Kidney epithelial cell (primary cell): ENCODE data around the gene LYZL1. TPM values are rescaled to one million over a fixed set of nuclear protein-coding genes. Genes with fewer than 3 reads are reported as not detected.

Experiments
- DNase-seq: peaks from one replicate; pipeline ENCODE4 v3.0.0-alpha.2; 2010; ENCODE audit warnings: low read depth
- H3K27me3 ChIP-seq: 2 replicates; pipeline ENCODE4 v1.6.0; 2011; ENCODE audit warnings: low read length; ENCODE audit not compliant: control insufficient read depth, insufficient read depth
- H3K36me3 ChIP-seq: 2 replicates; pipeline ENCODE4 v1.5.1; 2011; ENCODE audit warnings: low read length; ENCODE audit not compliant: control insufficient read depth, insufficient read depth
- H3K4me3 ChIP-seq: 2 replicates; pipeline ENCODE4 v1.5.1; 2011; ENCODE audit warnings: low read depth, mild to moderate bottlenecking, control low read depth, low read length
- CTCF ChIP-seq: IDR thresholded peaks from 2 replicates; pipeline ENCODE4 v1.5.1; 2011; ENCODE audit warnings: mild to moderate bottlenecking, moderate library complexity, low read length, control low read depth, inconsistent platforms; ENCODE audit not compliant: insufficient read depth, poor library complexity, severe bottlenecking
- total RNA-seq: library from RNA; depleted of rRNA; stranded (reverse); fragments of >200 nt; gene quantifications from 2 replicates; pipeline ENCODE4 v1.2.3, GENCODE V29; 2015

Gene LYZL1
- total RNA-seq, 1 donor from 2014 or later, result not detected

DNA sequence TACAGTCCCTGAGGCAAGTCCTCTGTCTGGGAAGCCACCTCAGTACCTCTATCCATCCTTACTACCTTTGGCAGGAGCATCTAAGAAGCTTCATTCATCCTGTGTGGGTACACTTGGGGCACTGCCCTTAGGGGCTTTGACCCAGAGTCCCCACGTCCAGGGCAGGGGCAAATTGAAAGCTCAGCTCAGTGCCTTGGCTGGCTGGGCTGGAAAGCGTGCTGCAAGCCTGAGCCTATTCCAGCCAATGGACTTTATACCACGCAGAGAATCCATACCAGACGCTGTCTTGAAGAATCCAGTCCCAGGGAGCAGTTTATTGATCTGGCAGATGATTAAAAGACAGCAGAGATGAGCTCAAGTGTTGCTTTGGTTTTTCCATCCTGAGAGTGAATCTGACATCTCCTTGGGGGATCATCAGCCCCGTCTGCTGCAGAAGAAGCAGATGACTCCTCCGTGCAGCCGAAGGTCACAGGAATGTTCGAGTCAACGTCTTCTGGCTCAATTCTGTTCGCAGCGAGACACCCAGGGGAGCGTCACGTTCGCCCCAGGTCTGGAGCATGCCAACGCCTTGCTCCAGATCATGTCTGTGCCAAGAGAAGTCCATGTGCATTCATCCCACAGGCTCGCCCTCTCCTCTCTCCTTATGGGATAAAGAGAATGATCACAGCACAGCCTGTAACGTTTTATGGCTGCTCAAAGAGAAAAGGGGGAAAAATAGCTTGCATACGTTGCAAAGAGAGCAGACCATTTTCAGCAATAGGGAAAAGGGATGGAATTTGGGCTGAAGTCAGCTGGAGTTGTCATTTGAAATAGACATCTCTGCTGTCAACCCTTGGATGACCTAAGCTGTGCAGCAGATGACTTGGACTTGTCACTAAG lies 35.8 kb upstream of the LYZL1 start:
- no peak for TF ChIP-seq CTCF
- Histone ChIP-seq H3K36me3 (no peaks in the 10 kb centered on the region), H3K27me3 (peaks cover 3% of the 10 kb centered on the region), H3K4me3 (no peak overlapping the region)
- DNase-seq, result no peak

GRCh38 chr10:29253690-29254029 lies 35.2 kb upstream of the LYZL1 start:
- no peak for DNase-seq
- H3K27me3 ChIP-seq, result peaks cover 3% of the 10 kb centered on the region

GRCh38 chr10:29254123-29255046 lies 34.5 kb upstream of the LYZL1 start:
- Histone ChIP-seq H3K27me3 (peaks cover 3% of the 10 kb centered on the region), H3K4me3 (no peak overlapping the region), H3K36me3 (no peaks in the 10 kb centered on the region)
- TF ChIP-seq CTCF, result no peak
- DNase-seq, result no peak

More at GRCh38 chr10:29253690-29254029, 35.2 kb upstream of the LYZL1 start:
- no peak for TF ChIP-seq CTCF
- Histone ChIP-seq H3K4me3 (no peak overlapping the region), H3K36me3 (no peaks in the 10 kb centered on the region)

- Histone ChIP-seq H3K4me3 (no peak overlapping the region), H3K27me3 (peaks cover 3% of the 10 kb centered on the region), H3K36me3 (no peaks in the 10 kb centered on the region)
- no peak for DNase-seq
- TF ChIP-seq CTCF, result no peak
Observed at GRCh38 chr10:29255104-29255503, 33.8 kb upstream of the LYZL1 start.

- no peak for TF ChIP-seq CTCF
- no peak overlapping the region for H3K4me3 ChIP-seq
- H3K36me3 ChIP-seq, result no peaks in the 10 kb centered on the region
- peaks cover 3% of the 10 kb centered on the region for H3K27me3 ChIP-seq
- no peak for DNase-seq
Observed at GRCh38 chr10:29256019-29256418, 32.9 kb upstream of the LYZL1 start.
